ENCODE results near the gene SBF1.

SBF1 gene

GRCh38 chr22:50396751-50397370, 78.0 kb downstream of the SBF1 start:
- no peaks in the 10 kb centered on the region for H3K9me3 Mint-ChIP-seq
- H3K36me3 Mint-ChIP-seq (ENCODE audit: low read depth) = peaks cover 50% of the 10 kb centered on the region
- H3K27ac Mint-ChIP-seq = peak overlapping the region in 2 of 3 experiments; percentile 34 to 62
- H3K4me3 Mint-ChIP-seq = no peak overlapping the region
- H3K27me3 Mint-ChIP-seq (ENCODE audit: low read depth) = no peaks in the 10 kb centered on the region
- peaks cover 9% of the 10 kb centered on the region for H3K4me1 Mint-ChIP-seq
- TF ChIP-seq CTCF (IDR thresholded peaks at IDR 0.05; ENCODE audit: unreplicated experiment in 3 of 3) = no peak

Data from nephron (organoid).